IPS DF 6.9 (cell line): ENCODE results near the gene ANXA7.

Experiments used
- DNase-seq: peaks from one replicate; pipeline ENCODE4 v3.0.0-alpha.2; 2013; ENCODE audit warnings: low read depth, low spot score
- H3K27ac ChIP-seq: one replicate; pipeline ENCODE4 v1.5.1; 2013; ENCODE audit warnings: low read length, control low read depth
- H3K27me3 ChIP-seq: 2 replicates; pipeline ENCODE4 v1.6.1; 2013; ENCODE audit warnings: mild to moderate bottlenecking, low read length; ENCODE audit not compliant: control insufficient read depth, insufficient read depth
- H3K36me3 ChIP-seq: 2 replicates; pipeline ENCODE4 v1.6.1; 2013; ENCODE audit warnings: low read length; ENCODE audit not compliant: control insufficient read depth, insufficient read depth
- H3K4me1 ChIP-seq: 2 replicates; pipeline ENCODE4 v1.6.1; 2013; ENCODE audit warnings: low read length; ENCODE audit not compliant: control insufficient read depth, insufficient read depth
- H3K4me3 ChIP-seq: 2 replicates; pipeline ENCODE4 v1.5.1; 2013; ENCODE audit warnings: mild to moderate bottlenecking, low read length
- H3K9me3 ChIP-seq: 2 replicates; pipeline ENCODE4 v1.6.1; 2013; ENCODE audit warnings: low read length, inconsistent platforms; ENCODE audit not compliant: control insufficient read depth, insufficient read depth
- WGBS: extraction: QIAGEN DNeasy Blood & Tissue Kit; methylation state at CpG from one replicate; pipeline ENCODE4 v1.1.7; 2013; ENCODE audit warnings: mixed read lengths, missing lambda C conversion rate; ENCODE audit not compliant: insufficient read length, insufficient coverage; 5-methylcytosine and 5-hydroxymethylcytosine counted together

ANXA7 gene

GRCh38 chr10:73433538-73433867 lies 19.6 kb upstream of the ANXA7 start, which contains the start of gene MSS51:
TSS of gene MSS51 (minus strand) at chr10:73433561. CDS start at chr10:73428284, 5,277 bp downstream.
- Histone ChIP-seq H3K4me1 (no peaks in the 10 kb centered on the region), H3K9me3 (no peaks in the 10 kb centered on the region), H3K4me3 (no peak within 1 kb of the TSS), H3K27me3 (no peaks in the 10 kb centered on the region), H3K27ac (no peak within 1 kb of the TSS), H3K36me3 (0 out of 2 replicates have a peak, but pooled peaks cover 3% of the 10 kb centered on the region)
- no peak for DNase-seq

- no peaks in the 10 kb centered on the region for H3K27me3 ChIP-seq
- no peak overlapping the region for H3K27ac ChIP-seq
- H3K36me3 ChIP-seq, result 0 out of 2 replicates have a peak, but pooled peaks cover under 1% of the 10 kb centered on the region
- H3K4me3 ChIP-seq, result no peak overlapping the region
- DNase-seq, result no peak
- no peaks in the 10 kb centered on the region for H3K4me1 ChIP-seq
- no CpG with 5 or more reads among the region's 2 CpGs for WGBS
- H3K9me3 ChIP-seq, result no peaks in the 10 kb centered on the region
Observed at GRCh38 chr10:73432646-73433537, 19.0 kb upstream of the ANXA7 start.

- Histone ChIP-seq H3K4me1 (no peaks in the 10 kb centered on the region), H3K27ac (no peak overlapping the region), H3K4me3 (no peak overlapping the region), H3K27me3 (no peaks in the 10 kb centered on the region), H3K36me3 (peaks cover 14% of the 10 kb centered on the region; the same call in 1 of the 2 replicates), H3K9me3 (no peaks in the 10 kb centered on the region)
- no peak for DNase-seq
- WGBS, result no CpG with 5 or more reads among the region's 4 CpGs
Observed at GRCh38 chr10:73426318-73426717, 12.5 kb upstream of the ANXA7 start.

- Histone ChIP-seq H3K4me1 (no peaks in the 10 kb centered on the region), H3K27ac (no peak overlapping the region), H3K4me3 (no peak overlapping the region), H3K36me3 (peaks cover 14% of the 10 kb centered on the region; the same call in 1 of the 2 replicates), H3K27me3 (no peaks in the 10 kb centered on the region), H3K9me3 (no peaks in the 10 kb centered on the region)
- WGBS, result no CpG with 5 or more reads among the region's 3 CpGs
- DNase-seq, result no peak
Observed at GRCh38 chr10:73424478-73424877, 10.6 kb upstream of the ANXA7 start.

- H3K4me3 ChIP-seq, result no peak overlapping the region
- no peaks in the 10 kb centered on the region for H3K4me1 ChIP-seq
- H3K9me3 ChIP-seq, result no peaks in the 10 kb centered on the region
- no peaks in the 10 kb centered on the region for H3K27me3 ChIP-seq
- no peak for DNase-seq
- H3K27ac ChIP-seq, result no peak overlapping the region
- peaks cover 14% of the 10 kb centered on the region; the same call in 1 of the 2 replicates for H3K36me3 ChIP-seq
Observed at GRCh38 chr10:73423309-73423708, 9.5 kb upstream of the ANXA7 start.

GRCh38 chr10:73416571-73416970 lies 2.7 kb upstream of the ANXA7 start:
- Histone ChIP-seq H3K4me1 (no peaks in the 10 kb centered on the region), H3K9me3 (no peaks in the 10 kb centered on the region), H3K27ac (no peak overlapping the region), H3K4me3 (no peak overlapping the region), H3K36me3 (no peaks in the 10 kb centered on the region), H3K27me3 (no peaks in the 10 kb centered on the region)
- DNase-seq, result no peak
- no CpG with 5 or more reads among the region's 3 CpGs for WGBS

GRCh38 chr10:73414230-73414945 lies 530 bp upstream of the ANXA7 start:
- Histone ChIP-seq H3K4me3 (peak overlapping the region; percentile 96; the same call in 1 of the 2 replicates), H3K4me1 (no peaks in the 10 kb centered on the region), H3K36me3 (no peaks in the 10 kb centered on the region), H3K27ac (no peak overlapping the region), H3K27me3 (no peaks in the 10 kb centered on the region), H3K9me3 (no peaks in the 10 kb centered on the region)
- DNase-seq, result no peak
- WGBS, result no CpG with 5 or more reads among the region's 17 CpGs

GRCh38 chr10:73413108-73413527 lies 740 bp downstream of the ANXA7 start:
- Histone ChIP-seq H3K9me3 (no peaks in the 10 kb centered on the region), H3K27ac (no peak overlapping the region), H3K4me1 (no peaks in the 10 kb centered on the region), H3K4me3 (peak overlapping the region; percentile 96; the same call in 1 of the 2 replicates), H3K27me3 (no peaks in the 10 kb centered on the region), H3K36me3 (no peaks in the 10 kb centered on the region)
- DNase-seq, result no peak
- no CpG with 5 or more reads among the region's 9 CpGs for WGBS

- Histone ChIP-seq H3K36me3 (no peaks in the 10 kb centered on the region), H3K9me3 (no peaks in the 10 kb centered on the region), H3K27me3 (no peaks in the 10 kb centered on the region), H3K27ac (no peak overlapping the region), H3K4me1 (no peaks in the 10 kb centered on the region), H3K4me3 (no peak overlapping the region)
- no peak for DNase-seq
- WGBS, result no CpG with 5 or more reads among the region's 1 CpG
Observed at GRCh38 chr10:73410897-73411296, 3.0 kb downstream of the ANXA7 start.

GRCh38 chr10:73408978-73409521 lies 4.8 kb downstream of the ANXA7 start:
- H3K27me3 ChIP-seq, result no peaks in the 10 kb centered on the region
- no peak for DNase-seq
- no peaks in the 10 kb centered on the region for H3K36me3 ChIP-seq
- no peak overlapping the region for H3K4me3 ChIP-seq
- no peaks in the 10 kb centered on the region for H3K4me1 ChIP-seq
- no peak overlapping the region for H3K27ac ChIP-seq
- H3K9me3 ChIP-seq, result no peaks in the 10 kb centered on the region
- WGBS, result no CpG with 5 or more reads among the region's 4 CpGs
